ENCODE results near the gene SRSF7. TPM values are rescaled to one million over a fixed set of nuclear protein-coding genes. Genes with fewer than 3 reads are reported as not detected.

The SRSF7 gene
- total RNA-seq, 1 experiment from 2014 or later, result 275 TPM

DNA sequence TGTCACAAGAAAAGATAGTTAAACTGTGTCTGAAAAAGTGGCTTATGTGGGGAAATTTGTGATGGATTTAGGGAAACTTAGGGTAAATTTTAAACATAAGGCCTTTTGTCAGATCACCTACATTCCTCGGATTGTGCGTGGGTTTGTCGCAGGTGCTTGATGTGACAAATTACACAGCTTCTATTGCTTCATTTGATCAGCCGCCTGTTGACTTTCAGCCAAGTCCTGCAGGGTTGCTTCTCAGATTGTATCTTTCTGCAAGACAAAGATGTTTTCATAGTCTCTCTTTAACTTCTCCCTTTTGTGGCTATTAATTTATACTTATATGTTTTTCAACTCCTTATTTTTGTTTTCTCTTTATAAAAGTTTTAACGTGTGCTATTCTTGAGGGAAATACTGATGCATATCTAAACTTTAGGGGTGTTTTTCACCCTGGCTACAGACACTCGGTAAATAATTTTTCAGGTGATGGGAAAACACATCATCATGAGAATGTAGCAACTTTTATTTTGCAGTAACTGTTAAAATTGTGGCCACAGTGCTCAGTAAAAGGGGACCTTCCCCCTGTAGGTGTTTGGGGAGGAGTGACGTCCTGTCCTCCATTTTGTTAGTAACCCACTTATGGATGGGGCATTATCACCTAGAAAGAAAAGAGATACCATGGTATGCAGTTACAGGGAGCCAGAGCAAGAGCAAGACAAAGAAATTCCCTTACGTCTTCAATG lies 53.9 kb downstream of the SRSF7 start:
- no peak overlapping the region for H3K4me3 Mint-ChIP-seq (ENCODE audit: unreplicated experiment)
- peaks cover 10% of the 10 kb centered on the region for H3K4me1 Mint-ChIP-seq (ENCODE audit: insufficient read depth, unreplicated experiment)
- H3K27me3 Mint-ChIP-seq (ENCODE audit: insufficient read depth, unreplicated experiment), result no peaks in the 10 kb centered on the region
- BruUV-seq (replicated peaks), result no TSS peak
- CTCF ChIA-PET, result interaction anchor here (1.0 to 1.1 kb wide), 2 partner anchors 115 to 161 kb away, joined by 3 read pairs; no protein-coding TSS in a partner anchor
- DNase-seq (ENCODE audit: unreplicated experiment), result no peak
- H3K27ac Mint-ChIP-seq (ENCODE audit: low read depth, unreplicated experiment), result no peak overlapping the region
- no peaks in the 10 kb centered on the region for H3K36me3 Mint-ChIP-seq (ENCODE audit: insufficient read depth, unreplicated experiment)
- H3K9me3 Mint-ChIP-seq (ENCODE audit: unreplicated experiment), result no peaks in the 10 kb centered on the region
- POLR2A ChIA-PET, result interaction anchor here (1.9 kb wide), 1 partner anchor 96 kb away, joined by 7 read pairs; no protein-coding TSS in a partner anchor
- TF ChIP-seq, protein P1, sequence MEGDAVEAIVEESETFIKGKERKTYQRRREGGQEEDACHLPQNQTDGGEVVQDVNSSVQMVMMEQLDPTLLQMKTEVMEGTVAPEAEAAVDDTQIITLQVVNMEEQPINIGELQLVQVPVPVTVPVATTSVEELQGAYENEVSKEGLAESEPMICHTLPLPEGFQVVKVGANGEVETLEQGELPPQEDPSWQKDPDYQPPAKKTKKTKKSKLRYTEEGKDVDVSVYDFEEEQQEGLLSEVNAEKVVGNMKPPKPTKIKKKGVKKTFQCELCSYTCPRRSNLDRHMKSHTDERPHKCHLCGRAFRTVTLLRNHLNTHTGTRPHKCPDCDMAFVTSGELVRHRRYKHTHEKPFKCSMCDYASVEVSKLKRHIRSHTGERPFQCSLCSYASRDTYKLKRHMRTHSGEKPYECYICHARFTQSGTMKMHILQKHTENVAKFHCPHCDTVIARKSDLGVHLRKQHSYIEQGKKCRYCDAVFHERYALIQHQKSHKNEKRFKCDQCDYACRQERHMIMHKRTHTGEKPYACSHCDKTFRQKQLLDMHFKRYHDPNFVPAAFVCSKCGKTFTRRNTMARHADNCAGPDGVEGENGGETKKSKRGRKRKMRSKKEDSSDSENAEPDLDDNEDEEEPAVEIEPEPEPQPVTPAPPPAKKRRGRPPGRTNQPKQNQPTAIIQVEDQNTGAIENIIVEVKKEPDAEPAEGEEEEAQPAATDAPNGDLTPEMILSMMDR (IDR thresholded peaks at IDR 0.05; ENCODE audit: unreplicated experiment), result no peak
- intact Hi-C loops (cut with micrococcal nuclease), result no loop called here

Other genes with a start within 250 kb of the SRSF7 start
- 43.4 and 57.7 TPM in 2 replicates for gene HNRNPLL, start 148.4 kb downstream of the SRSF7 start, total RNA-seq (2022)
- gene GALM, start 85.2 kb downstream of the SRSF7 start, total RNA-seq (2022), result not detected in 2 replicates
- 14.8 and 18.5 TPM in 2 replicates for gene GEMIN6, start 26.8 kb upstream of the SRSF7 start, total RNA-seq (2022)
- 17.9 and 21.3 TPM in 2 replicates for gene DHX57, start 124.6 kb upstream of the SRSF7 start, total RNA-seq (2022)
- gene MORN2, start 124.6 kb upstream of the SRSF7 start, total RNA-seq (2022), result 13.9 and 14.8 TPM in 2 replicates
- gene ARHGEF33, start 138.5 kb upstream of the SRSF7 start, total RNA-seq (2022), result 0.07 and 0.76 TPM in 2 replicates